ENCODE data around the gene TAX1BP3.

Gene TAX1BP3

DNA sequence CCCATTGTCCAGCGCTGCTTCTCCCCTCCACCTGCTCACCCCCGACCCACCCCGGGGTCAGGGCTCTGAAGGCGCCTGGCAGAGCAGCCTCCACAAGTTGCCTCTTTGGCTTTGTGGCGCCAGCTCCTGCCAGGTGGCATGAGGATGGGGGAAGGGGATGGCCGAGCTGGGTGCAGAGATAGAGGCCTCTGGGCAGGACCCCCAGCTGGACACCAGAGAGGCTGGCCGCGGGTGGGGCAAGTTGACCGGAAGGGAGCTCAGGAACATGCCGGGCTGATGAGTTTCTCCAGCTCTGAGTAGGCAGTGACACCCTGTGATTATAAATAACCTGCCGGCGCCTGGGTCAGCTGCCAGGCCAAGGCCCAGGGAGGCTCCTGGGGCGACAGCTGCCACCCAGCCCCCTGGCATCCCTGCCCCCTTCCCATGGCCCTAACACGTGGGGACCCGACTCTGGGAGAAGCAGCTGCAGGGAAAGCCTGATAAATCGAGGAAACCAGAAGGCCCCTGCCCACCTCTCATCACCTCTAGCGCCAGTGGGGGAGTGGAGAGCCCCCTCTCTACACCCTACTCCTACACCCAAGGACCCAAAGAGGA is 26.8 kb upstream of the TAX1BP3 start:
- Histone ChIP-seq H3K4me3 (replicated peaks; ENCODE audit: insufficient read depth, low read length) (peak overlapping the region; percentile 40), H3K27me3 (ENCODE audit: insufficient read depth, poor library complexity, severe bottlenecking) (no peaks in the 10 kb centered on the region), H3K27ac (replicated peaks) (no peak overlapping the region)
- DNase-seq (ENCODE audit: low read depth in 1 of 2, low spot score in 1 of 2): no peak
- TF ChIP-seq, protein P1, sequence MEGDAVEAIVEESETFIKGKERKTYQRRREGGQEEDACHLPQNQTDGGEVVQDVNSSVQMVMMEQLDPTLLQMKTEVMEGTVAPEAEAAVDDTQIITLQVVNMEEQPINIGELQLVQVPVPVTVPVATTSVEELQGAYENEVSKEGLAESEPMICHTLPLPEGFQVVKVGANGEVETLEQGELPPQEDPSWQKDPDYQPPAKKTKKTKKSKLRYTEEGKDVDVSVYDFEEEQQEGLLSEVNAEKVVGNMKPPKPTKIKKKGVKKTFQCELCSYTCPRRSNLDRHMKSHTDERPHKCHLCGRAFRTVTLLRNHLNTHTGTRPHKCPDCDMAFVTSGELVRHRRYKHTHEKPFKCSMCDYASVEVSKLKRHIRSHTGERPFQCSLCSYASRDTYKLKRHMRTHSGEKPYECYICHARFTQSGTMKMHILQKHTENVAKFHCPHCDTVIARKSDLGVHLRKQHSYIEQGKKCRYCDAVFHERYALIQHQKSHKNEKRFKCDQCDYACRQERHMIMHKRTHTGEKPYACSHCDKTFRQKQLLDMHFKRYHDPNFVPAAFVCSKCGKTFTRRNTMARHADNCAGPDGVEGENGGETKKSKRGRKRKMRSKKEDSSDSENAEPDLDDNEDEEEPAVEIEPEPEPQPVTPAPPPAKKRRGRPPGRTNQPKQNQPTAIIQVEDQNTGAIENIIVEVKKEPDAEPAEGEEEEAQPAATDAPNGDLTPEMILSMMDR (IDR thresholded peaks at IDR 0.05; ENCODE audit: insufficient read depth, low read length): no peak
- no peak for TF ChIP-seq GABPA (IDR thresholded peaks at IDR 0.05; ENCODE audit: low read depth)

DNA sequence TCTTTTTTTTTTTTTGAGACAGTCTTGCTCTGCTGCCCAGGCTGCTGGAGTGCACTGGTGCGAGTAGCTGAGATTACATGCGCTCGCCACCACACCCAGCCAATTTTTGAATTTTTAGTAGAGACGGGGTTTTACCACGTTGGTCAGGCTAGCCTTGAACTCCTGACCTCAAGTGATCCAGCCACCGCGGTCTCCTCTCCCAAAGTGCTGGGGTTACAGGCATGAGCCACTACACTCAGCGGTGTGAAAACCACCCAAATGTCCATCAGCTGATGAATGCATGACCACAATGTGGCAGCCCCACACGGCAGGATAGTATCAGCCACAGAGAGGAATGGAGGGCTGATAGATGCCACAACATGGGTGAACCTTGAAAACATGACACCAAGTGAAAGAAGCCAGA is 25.5 kb upstream of the TAX1BP3 start:
- H3K27me3 ChIP-seq (ENCODE audit: insufficient read depth, poor library complexity, severe bottlenecking): no peaks in the 10 kb centered on the region
- DNase-seq (ENCODE audit: low read depth in 1 of 2, low spot score in 1 of 2): no peak
- TF ChIP-seq POLR2AphosphoS5 (IDR thresholded peaks at IDR 0.05; ENCODE audit: low read depth): no peak
- TF ChIP-seq, protein P1 (IDR thresholded peaks at IDR 0.05; ENCODE audit: insufficient read depth, low read length): no peak
- TF ChIP-seq SPI1 (IDR thresholded peaks at IDR 0.05; ENCODE audit: borderline replicate concordance, low read depth): no peak
- no peak for TF ChIP-seq GABPA (IDR thresholded peaks at IDR 0.05; ENCODE audit: low read depth)
- TF ChIP-seq, protein P2, sequence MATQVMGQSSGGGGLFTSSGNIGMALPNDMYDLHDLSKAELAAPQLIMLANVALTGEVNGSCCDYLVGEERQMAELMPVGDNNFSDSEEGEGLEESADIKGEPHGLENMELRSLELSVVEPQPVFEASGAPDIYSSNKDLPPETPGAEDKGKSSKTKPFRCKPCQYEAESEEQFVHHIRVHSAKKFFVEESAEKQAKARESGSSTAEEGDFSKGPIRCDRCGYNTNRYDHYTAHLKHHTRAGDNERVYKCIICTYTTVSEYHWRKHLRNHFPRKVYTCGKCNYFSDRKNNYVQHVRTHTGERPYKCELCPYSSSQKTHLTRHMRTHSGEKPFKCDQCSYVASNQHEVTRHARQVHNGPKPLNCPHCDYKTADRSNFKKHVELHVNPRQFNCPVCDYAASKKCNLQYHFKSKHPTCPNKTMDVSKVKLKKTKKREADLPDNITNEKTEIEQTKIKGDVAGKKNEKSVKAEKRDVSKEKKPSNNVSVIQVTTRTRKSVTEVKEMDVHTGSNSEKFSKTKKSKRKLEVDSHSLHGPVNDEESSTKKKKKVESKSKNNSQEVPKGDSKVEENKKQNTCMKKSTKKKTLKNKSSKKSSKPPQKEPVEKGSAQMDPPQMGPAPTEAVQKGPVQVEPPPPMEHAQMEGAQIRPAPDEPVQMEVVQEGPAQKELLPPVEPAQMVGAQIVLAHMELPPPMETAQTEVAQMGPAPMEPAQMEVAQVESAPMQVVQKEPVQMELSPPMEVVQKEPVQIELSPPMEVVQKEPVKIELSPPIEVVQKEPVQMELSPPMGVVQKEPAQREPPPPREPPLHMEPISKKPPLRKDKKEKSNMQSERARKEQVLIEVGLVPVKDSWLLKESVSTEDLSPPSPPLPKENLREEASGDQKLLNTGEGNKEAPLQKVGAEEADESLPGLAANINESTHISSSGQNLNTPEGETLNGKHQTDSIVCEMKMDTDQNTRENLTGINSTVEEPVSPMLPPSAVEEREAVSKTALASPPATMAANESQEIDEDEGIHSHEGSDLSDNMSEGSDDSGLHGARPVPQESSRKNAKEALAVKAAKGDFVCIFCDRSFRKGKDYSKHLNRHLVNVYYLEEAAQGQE (IDR thresholded peaks at IDR 0.05; ENCODE audit: insufficient replicate concordance, low read depth): no peak
- no peak overlapping the region for H3K4me3 ChIP-seq (replicated peaks; ENCODE audit: insufficient read depth, low read length)
- H3K27ac ChIP-seq (replicated peaks): no peak overlapping the region

DNA sequence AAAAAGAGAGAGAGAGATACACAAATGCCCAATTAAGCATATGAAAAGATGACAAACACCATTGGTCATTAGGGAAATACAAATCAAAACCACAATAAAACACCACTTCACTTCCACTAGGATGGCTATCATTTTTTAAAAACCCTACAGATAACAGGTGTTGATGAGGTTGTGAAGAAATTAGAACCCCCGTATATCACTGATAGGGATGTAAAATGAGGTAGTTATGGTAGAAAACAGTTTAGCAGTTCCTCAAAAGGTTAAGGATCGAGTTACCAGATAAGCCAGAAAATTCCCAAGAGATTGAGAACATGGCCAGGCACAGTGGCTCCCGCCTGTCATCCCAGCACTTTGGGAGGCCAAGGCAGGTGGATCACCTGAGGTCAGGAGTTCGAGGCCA is 24.8 kb upstream of the TAX1BP3 start:
- H3K27me3 ChIP-seq (ENCODE audit: insufficient read depth, poor library complexity, severe bottlenecking): no peaks in the 10 kb centered on the region
- no peak overlapping the region for H3K4me3 ChIP-seq (replicated peaks; ENCODE audit: insufficient read depth, low read length)
- TF ChIP-seq, protein P1 (IDR thresholded peaks at IDR 0.05; ENCODE audit: insufficient read depth, low read length): no peak
- TF ChIP-seq GABPA (IDR thresholded peaks at IDR 0.05; ENCODE audit: low read depth) (no peak), POLR2AphosphoS5 (IDR thresholded peaks at IDR 0.05; ENCODE audit: low read depth) (no peak), SPI1 (IDR thresholded peaks at IDR 0.05; ENCODE audit: borderline replicate concordance, low read depth) (no peak)
- no peak for DNase-seq (ENCODE audit: low read depth in 1 of 2, low spot score in 1 of 2)
- H3K27ac ChIP-seq (replicated peaks): no peak overlapping the region

DNA sequence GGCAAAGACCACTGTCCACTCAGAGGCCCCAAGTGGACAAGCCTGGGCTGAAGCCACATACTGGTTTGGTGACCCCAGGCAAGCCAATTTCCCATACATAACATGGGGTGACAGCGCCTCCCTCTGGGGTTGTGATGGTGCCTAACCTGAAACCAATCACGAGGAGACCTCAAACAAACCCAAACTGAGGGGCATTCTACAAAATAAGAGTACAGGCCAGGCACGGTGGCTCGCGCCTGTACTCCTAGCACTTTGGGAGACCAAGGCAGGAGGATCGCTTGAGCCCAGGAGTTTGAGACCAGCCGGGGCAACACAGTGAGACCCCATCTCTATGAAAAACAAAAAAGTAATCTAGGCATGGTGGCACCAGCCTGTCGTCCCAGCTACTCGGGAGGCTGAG is 24.0 kb upstream of the TAX1BP3 start:
- no peak overlapping the region for H3K27ac ChIP-seq (replicated peaks)
- no peak for DNase-seq (ENCODE audit: low read depth in 1 of 2, low spot score in 1 of 2)
- TF ChIP-seq SPI1 (IDR thresholded peaks at IDR 0.05; ENCODE audit: borderline replicate concordance, low read depth) (no peak), GABPA (IDR thresholded peaks at IDR 0.05; ENCODE audit: low read depth) (no peak), POLR2AphosphoS5 (IDR thresholded peaks at IDR 0.05; ENCODE audit: low read depth) (no peak)
- TF ChIP-seq, protein P1 (IDR thresholded peaks at IDR 0.05; ENCODE audit: insufficient read depth, low read length): no peak
- TF ChIP-seq, protein P2 (IDR thresholded peaks at IDR 0.05; ENCODE audit: insufficient replicate concordance, low read depth): no peak

More for the DNA sequence above, 24.0 kb upstream of the TAX1BP3 start:
- Histone ChIP-seq H3K4me3 (replicated peaks; ENCODE audit: insufficient read depth, low read length) (no peak overlapping the region), H3K27me3 (ENCODE audit: insufficient read depth, poor library complexity, severe bottlenecking) (no peaks in the 10 kb centered on the region)
